Neural progenitor cell (in vitro differentiated cells): Measurements from ENCODE around the gene SLC2A13.

Experiments used
- EZH2 ChIP-seq: fragments of 200-600 bp; sonication (generic); IDR thresholded peaks from 2 replicates; pipeline ENCODE4 v1.6.1; 2017; ENCODE audit warnings: antibody characterized with exemption, mild to moderate bottlenecking, moderate library complexity
- EZH2phosphoT487 ChIP-seq: fragments of 200-600 bp; sonication (generic); IDR thresholded peaks from 2 replicates; pipeline ENCODE4 v1.6.1; 2017; ENCODE audit warnings: antibody characterized with exemption
- TF ChIP-seq, protein P1 (sequence below): fragments of 200-600 bp; sonication (generic); IDR thresholded peaks from 2 replicates; pipeline ENCODE4 v1.5.1; 2017; ENCODE audit warnings: antibody characterized with exemption, mild to moderate bottlenecking

DNA sequence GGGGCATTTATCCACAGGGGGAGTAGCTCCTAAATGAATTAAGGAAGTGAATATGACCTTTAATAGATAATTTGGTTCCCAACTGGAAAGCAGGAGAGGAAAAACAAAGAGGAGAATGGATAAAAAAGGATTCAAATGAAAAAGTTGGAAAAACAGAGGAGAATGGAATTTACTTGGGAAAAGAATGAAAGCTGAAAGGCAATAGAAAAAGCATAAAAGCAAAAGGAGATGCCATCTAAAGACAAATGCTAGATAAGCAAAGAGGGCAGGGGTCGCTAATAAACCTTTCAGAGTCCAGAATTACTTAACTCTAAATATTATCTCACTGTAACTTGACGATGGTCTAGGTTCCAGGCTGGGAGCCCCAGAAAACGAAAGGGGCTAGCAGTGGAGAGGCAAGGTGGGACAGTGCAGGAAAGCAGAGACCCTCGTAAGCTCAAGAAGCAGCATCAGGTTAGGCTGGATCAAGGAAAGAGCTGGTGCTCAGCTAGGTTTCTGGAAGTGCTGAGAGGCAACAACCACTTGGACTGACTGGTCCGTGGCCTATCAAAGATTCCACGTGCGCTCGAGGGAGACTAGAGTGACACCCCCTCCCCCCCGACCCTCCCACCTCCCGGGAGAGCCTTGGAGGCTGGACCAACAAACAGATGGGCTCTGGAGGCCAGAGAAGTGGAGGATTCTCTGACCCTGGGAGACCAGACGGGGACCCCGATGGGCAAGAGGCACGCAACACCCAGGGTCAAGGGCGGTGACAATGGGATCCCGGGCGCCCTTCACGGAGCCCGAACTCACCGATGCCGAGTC lies 1.2 kb downstream of the SLC2A13 start:
- TF ChIP-seq, protein P1, sequence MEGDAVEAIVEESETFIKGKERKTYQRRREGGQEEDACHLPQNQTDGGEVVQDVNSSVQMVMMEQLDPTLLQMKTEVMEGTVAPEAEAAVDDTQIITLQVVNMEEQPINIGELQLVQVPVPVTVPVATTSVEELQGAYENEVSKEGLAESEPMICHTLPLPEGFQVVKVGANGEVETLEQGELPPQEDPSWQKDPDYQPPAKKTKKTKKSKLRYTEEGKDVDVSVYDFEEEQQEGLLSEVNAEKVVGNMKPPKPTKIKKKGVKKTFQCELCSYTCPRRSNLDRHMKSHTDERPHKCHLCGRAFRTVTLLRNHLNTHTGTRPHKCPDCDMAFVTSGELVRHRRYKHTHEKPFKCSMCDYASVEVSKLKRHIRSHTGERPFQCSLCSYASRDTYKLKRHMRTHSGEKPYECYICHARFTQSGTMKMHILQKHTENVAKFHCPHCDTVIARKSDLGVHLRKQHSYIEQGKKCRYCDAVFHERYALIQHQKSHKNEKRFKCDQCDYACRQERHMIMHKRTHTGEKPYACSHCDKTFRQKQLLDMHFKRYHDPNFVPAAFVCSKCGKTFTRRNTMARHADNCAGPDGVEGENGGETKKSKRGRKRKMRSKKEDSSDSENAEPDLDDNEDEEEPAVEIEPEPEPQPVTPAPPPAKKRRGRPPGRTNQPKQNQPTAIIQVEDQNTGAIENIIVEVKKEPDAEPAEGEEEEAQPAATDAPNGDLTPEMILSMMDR, result no peak
- TF ChIP-seq EZH2phosphoT487 (no peak), EZH2 (no peak)
